HuH-7 (cell line): Measurements from ENCODE around the gene TCTN2.

Source experiments
- DNase-seq: peaks from one replicate; pipeline ENCODE4 v3.0.0; 2011; ENCODE audit warnings: low spot score

Gene TCTN2

DNA sequence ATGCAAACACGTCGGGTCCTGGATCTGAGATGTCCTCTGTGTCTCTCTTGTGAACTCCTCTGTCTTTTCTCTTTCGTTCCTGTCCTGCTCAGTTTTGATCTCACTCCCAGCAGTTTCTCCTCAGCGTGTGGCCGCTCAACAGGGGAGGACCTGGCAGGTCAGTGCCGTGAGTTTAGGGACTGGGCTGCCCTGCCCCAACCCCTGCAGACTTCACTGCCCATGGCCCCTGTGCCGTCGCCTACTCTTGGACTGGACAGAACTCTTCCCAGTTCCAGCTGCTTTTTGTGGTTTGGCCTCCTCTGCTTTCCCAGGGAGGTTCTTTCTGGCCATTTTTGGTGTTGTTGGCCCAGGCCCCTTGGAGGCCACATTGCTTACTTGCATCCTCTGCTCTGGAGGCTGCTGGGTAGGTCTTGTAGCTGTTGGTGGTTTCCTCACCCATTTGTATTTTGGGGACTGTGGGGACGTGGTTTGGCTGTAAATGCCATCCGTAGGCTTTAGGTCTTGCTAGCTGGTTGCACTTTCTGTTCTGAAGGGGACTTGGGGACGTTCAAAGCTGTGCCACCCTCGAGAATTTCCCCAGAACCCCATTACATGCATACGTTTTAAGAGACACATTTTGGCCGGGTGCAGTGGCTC lies 71.1 kb downstream of the TCTN2 start:
- DNase-seq: no peak

- no peak for DNase-seq
These were observed 72.1 kb downstream of the TCTN2 start for GRCh38 chr12:123743002-123743401.

- DNase-seq: no peak
These were observed 73.9 kb downstream of the TCTN2 start for GRCh38 chr12:123744836-123745235.

DNA sequence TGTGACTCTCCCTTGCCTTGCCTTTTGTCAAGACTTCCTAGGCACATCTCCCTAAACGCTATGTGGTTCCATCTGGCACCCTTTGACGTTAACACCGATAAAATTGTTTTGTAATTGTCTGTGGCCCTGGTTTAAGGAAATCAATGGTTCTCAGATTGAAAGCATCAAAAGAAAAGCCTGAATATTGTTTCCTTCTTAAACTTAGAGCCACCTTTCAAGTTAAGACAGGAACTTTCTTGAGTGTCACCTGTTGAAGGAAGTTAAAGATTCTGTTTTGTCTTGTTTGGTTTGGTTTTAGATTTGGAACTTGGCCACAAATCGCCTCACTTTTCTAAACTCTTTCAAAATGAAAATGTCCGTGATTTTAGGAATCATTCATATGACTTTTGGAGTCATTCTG lies 76.4 kb downstream of the TCTN2 start:
- no peak for DNase-seq

DNA sequence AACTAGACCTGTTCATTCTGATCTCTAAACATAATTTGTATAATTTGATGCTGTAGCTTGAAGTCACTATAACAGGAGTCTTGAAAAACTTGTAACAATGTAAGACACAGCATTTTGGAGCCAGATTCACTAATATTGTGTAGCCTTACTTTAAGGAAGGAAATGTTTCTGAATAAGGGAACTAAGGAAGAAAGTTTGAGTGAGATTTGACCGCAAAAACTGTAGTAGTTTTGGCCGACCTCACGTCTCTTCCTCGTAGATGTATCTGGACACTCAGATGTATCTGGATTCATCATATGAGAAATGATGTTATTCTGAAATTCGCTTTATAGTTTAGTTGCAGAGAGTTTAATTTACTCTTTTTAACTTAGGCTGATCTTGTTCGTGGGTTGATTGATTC lies 77.2 kb downstream of the TCTN2 start:
- DNase-seq: no peak

DNA sequence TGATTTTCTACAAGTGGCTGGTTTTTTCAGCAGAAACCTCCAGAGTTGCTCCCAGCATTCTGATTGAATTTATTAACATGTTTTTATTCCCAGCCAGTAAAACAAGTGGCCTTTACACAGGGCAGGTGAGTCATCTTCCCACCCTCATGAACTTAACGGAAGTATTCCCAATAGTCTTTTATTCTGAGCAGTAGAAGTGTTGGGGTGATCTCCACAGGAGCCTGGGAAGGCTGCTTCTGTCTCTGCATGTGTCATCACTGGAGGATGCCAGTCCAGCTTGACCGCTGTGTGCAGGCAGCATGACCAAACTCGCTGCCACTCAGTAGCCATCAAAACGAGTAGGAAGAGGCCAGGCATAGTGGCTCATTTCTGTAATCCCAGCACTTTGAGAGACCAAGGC lies 77.7 kb downstream of the TCTN2 start:
- DNase-seq: no peak

DNA sequence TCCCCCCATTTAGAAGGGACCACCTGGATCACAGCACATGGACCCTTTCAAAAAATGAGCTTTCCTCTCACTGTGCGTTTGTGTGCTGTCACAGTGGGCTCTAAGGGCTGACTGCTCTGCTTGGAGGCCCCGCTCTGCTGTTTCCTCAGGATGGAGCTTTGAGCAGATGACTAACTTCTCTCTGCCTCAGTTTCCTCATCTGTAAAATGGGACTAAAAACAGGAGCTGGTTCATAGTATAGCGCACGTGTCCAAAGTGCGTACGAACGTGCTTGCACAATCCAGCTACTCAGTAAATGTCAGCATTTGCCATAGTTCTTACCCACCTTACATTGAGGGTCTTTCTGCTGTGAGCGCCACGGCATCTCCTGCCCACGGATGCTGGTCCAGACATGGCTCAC lies 78.4 kb downstream of the TCTN2 start:
- DNase-seq: no peak

- no peak for DNase-seq
These were observed 79.3 kb downstream of the TCTN2 start for GRCh38 chr12:123750159-123750656.

DNA sequence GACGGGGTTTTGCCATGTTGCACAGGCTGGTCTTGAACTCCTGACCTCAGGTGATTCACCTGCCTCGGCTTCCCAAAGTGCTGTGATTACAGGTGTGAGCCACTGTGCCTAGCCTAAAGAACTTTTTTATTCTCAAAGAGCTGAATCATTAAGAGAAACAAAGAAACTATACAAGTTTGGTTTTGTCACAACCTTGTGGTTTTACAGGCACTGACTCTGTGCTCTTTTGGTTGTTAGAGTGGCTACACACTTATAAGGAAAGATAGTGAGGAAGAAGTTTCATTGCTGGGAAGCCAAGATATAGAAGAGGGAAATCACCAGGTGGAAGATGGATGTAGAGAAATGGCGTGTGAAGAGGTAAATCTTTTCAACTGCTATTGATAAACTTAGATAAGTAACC lies 81.1 kb downstream of the TCTN2 start:
- no peak for DNase-seq

DNA sequence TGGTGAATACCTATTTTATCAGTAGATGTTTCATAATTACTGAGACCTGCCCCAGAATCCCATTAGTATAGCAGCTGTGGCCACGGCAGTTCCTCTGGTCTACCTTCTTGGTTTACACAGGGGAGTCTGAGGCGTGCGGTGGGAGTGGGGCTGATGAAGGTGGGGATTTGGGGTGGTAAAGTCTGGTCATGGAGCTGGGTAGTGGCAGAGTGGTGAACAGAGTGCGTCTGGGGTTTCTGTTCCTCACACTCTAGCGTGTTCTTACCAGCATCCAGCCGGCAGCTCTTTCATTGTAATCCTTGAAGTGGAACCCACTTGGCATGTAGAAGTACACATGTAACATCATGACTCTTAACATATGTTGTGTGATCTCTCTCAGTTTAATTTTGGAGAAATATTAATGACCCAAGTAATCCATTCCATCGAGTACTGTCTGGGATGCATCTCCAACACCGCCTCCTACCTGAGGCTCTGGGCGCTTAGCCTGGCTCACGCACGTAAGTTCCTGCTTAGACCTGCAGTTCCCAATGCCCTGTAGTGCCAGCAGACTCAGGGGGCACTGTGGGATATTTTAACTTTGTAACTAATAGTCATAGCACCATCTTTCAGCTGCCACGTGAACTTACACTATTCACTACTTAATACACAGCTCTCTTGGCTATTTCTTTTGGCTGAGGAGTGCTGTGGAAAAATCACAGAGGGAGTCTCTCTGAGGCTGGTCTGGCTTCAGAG lies 83.3 kb downstream of the TCTN2 start:
- DNase-seq: no peak

DNA sequence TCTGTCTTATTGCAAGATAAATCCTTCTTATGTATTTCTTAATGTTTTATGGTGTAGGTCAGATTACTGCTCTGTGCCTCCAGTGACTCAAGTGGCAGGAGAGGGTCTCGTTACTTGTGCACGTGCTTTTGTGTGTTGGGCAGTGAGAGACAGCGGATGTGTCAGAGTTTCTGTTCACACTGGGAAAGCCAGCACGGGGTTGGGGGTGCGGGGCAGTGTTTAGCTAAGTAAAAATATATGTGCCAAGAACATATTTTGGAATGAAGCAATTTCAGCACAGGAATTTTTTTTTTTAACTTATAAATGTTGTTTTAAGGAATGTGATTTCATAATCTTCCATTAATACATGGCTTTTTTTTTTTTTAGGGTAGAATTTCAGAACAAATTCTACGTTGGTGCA lies 86.6 kb downstream of the TCTN2 start:
- no peak for DNase-seq
